Mucosa of rectum (tissue), 2 donors: ENCODE measurements around the gene ATP1A3.

Experiments used
- H3K27ac ChIP-seq, 2 donors: one replicate each; pipeline ENCODE4 v1.7.0; 2013; ENCODE audit warnings: inconsistent platforms in 2 of 2, low read depth in 2 of 2, low read length in 2 of 2
- H3K27me3 ChIP-seq, 2 donors: one replicate each; pipeline ENCODE4 v1.7.0; 2013; ENCODE audit warnings: low read length in 2 of 2; ENCODE audit not compliant: control insufficient read depth in 2 of 2, insufficient read depth in 2 of 2
- H3K36me3 ChIP-seq, 2 donors: one replicate each; pipeline ENCODE4 v1.7.0; 2013; ENCODE audit warnings: low read length in 2 of 2; ENCODE audit not compliant: control insufficient read depth in 2 of 2, insufficient read depth in 2 of 2
- H3K4me1 ChIP-seq, 2 donors: one replicate each; pipeline ENCODE4 v1.7.0; 2013; ENCODE audit warnings: low read length in 2 of 2, mild to moderate bottlenecking in 1 of 2; ENCODE audit not compliant: control insufficient read depth in 2 of 2, insufficient read depth in 2 of 2
- H3K4me3 ChIP-seq, 2 donors: one replicate each; pipeline ENCODE4 v1.7.0; 2013; ENCODE audit warnings: low read length in 2 of 2
- H3K9ac ChIP-seq, 2 donors: one replicate each; pipeline ENCODE4 v1.7.0; 2013; ENCODE audit warnings: low read length in 2 of 2, low read depth in 1 of 2, mild to moderate bottlenecking in 1 of 2
- H3K9me3 ChIP-seq, 2 donors: one replicate each; pipeline ENCODE4 v1.7.0; 2013; ENCODE audit warnings: low read length in 2 of 2; ENCODE audit not compliant: control insufficient read depth in 2 of 2
- donor health status: healthy.
- donor health status: Normal muscosa, but diverticular disease.

Gene ATP1A3

DNA sequence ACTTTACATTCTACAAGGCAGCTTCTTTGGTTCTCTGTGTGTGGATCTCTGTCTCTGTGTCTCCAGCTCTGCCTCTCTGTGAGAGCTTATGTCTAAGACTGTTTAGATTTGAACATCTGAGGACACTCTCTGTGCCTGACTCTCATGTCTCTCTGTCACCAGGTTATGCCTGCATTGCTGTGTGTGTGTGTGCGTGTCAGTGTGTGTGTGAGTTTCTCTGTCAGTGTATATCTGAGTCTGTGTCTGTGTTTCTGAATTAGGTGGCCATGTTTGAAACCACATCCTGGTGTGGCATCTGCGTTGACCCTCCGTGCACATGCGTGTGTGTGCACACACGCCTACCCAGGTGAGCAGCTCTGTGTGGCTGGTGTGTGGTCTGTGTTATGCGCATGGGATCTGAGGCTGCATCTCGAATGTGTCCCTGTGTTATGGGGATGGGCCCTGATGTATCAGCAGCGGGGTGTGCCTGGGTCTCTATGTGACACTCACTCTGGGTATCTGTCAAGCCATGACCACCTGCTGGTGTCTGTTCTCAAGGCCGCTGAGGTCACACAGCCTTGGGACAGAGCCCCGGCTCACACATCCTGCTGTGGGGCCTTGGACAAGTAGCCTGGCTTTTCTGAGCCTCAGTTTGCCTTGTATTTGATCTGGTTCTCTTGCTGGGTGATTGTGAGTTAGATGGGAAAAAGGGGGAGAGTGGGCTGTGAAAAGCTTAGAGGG lies 6.7 kb downstream of the ATP1A3 start:
- no peaks in the 10 kb centered on the region for H3K4me1 ChIP-seq
- H3K27me3 ChIP-seq, result peaks cover 0 to 2% of the 10 kb centered on the region in 2 donors
- H3K27ac ChIP-seq, result no peak overlapping the region
- no peak overlapping the region for H3K9ac ChIP-seq
- H3K4me3 ChIP-seq, result no peak overlapping the region
- H3K36me3 ChIP-seq, result no peaks in the 10 kb centered on the region
- H3K9me3 ChIP-seq, result no peaks in the 10 kb centered on the region

DNA sequence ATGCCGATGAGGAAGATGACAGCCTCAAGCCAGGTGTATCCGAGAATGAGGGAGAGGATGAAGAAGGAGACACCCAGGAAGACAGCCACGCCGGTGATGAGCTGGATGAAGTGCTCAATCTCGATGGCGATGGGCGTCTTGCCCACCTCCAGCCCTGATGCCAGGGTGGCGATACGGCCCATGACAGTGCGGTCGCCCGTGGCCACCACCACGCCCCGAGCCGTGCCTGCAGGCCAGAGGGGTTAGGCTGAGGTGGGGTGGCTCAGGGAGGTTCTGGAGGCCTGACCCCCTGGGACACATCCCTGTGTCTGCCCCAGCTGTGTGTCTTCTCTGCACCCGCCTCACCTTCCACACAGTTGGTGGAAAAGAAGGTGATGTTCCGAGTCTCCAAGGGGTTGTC lies 9.1 kb downstream of the ATP1A3 start:
- no peaks in the 10 kb centered on the region for H3K9me3 ChIP-seq
- H3K27me3 ChIP-seq, result no peaks in the 10 kb centered on the region
- H3K36me3 ChIP-seq, result no peaks in the 10 kb centered on the region
- H3K4me3 ChIP-seq, result no peak overlapping the region
- H3K4me1 ChIP-seq, result no peaks in the 10 kb centered on the region
- no peak overlapping the region for H3K27ac ChIP-seq
- H3K9ac ChIP-seq, result no peak overlapping the region

DNA sequence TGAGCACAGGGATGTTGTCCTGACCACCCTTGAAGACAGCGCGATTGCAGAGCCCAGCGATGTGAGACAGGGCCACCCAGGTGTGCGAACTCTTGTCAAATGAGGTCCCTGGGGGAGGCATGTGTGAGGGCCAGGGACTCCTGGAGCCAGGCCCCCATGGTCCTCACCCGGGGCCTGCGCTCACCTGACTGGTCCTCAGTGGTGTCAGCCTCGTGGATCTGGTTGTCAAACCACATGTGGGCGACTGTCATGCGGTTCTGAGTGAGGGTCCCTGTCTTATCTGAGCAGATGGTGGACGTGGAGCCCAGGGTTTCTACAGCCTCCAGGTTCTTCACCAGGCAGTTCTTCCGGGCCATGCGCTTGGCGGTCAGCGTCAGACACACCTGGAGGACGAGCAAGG lies 12.3 kb downstream of the ATP1A3 start:
- Histone ChIP-seq H3K27ac (no peak overlapping the region), H3K4me1 (no peaks in the 10 kb centered on the region), H3K27me3 (no peaks in the 10 kb centered on the region), H3K4me3 (no peak overlapping the region), H3K9me3 (no peaks in the 10 kb centered on the region), H3K9ac (no peak overlapping the region), H3K36me3 (no peaks in the 10 kb centered on the region)

DNA sequence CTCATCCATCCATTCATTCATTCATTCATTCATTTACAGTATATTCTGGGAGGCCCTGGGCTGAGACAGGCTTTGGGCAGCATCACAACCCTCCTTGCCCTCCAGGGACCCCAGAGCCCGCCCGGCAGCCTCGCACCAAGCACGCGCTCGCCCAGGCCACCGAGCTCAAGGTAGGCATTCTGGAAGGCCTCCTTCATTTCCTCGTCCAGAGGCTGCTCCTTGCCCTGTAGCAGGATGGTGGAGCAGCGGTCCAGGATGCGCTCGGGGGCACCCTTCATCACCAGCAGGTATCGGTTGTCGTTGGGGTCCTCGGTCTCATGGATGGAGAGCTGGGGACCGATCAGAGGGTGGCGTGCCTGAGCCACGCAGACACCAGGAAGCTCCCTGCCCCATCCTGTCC lies 15.6 kb downstream of the ATP1A3 start:
- Histone ChIP-seq H3K27me3 (no peaks in the 10 kb centered on the region), H3K36me3 (no peaks in the 10 kb centered on the region), H3K9ac (no peak overlapping the region), H3K4me3 (no peak overlapping the region), H3K9me3 (no peaks in the 10 kb centered on the region), H3K4me1 (no peaks in the 10 kb centered on the region), H3K27ac (no peak overlapping the region)

DNA sequence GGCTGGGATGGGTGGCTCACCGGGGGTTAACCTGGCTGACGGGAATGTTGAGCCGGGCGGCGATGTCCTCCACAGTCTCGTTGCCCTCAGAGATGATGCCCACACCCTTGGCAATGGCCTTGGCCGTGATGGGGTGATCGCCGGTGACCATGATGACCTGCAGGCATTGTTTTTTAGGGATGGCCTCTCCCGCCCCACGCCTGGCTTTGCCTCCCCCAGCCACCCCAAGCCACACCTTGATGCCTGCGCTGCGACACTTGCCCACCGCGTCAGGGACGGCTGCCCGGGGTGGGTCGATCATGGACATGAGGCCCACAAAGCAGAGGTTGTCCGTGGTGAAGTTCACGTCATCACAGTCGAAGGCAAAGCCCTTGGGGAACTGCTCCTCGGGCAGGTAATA lies 16.1 kb downstream of the ATP1A3 start:
- no peaks in the 10 kb centered on the region for H3K4me1 ChIP-seq
- no peaks in the 10 kb centered on the region for H3K36me3 ChIP-seq
- H3K4me3 ChIP-seq, result no peak overlapping the region
- H3K9ac ChIP-seq, result no peak overlapping the region
- H3K9me3 ChIP-seq, result no peaks in the 10 kb centered on the region
- no peak overlapping the region for H3K27ac ChIP-seq
- H3K27me3 ChIP-seq, result no peaks in the 10 kb centered on the region

DNA sequence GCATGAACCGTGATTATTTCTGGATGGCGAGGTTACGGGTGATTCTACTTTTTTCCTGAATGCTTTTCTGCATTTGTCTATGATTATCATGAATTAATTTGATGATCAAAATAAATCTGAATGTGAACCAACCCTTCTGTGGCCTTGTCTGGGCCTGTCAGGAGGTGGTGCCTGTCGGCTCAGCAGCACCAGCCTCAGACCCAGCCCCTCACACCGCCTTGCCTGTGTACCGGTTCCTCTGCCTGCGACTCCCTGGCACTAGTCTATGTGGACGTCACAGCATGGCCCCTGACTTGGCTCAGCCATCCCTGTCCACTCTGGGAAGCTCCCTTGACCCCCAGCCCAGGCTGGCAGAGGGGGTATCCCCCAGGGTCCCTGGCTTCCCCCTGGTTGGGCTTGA lies 19.4 kb downstream of the ATP1A3 start:
- Histone ChIP-seq H3K36me3 (no peaks in the 10 kb centered on the region), H3K4me1 (no peaks in the 10 kb centered on the region), H3K27me3 (no peaks in the 10 kb centered on the region), H3K9me3 (no peaks in the 10 kb centered on the region), H3K27ac (no peak overlapping the region), H3K4me3 (no peak overlapping the region), H3K9ac (no peak overlapping the region)

DNA sequence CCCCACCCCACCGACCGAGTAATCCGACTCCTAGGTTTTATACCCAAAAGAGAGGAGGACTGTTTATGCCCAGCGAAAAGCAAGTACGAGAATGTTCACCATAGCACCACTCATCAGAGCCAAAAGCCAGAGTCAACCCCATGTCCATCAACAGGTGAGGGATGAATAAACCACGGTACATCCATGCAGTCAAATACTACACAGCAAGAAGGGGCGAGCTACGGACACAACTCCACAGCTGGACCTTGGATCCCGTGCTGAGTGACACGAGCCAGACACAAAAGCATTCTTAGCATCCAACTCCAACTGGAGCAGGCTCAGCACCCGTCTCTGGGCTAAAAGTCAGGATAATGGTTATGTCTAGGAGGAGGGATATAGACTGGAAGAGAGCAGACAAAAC lies 22.7 kb downstream of the ATP1A3 start:
- H3K9me3 ChIP-seq, result no peaks in the 10 kb centered on the region
- H3K4me1 ChIP-seq, result no peaks in the 10 kb centered on the region
- H3K27ac ChIP-seq, result no peak overlapping the region
- no peak overlapping the region for H3K9ac ChIP-seq
- no peaks in the 10 kb centered on the region for H3K36me3 ChIP-seq
- no peaks in the 10 kb centered on the region for H3K27me3 ChIP-seq
- no peak overlapping the region for H3K4me3 ChIP-seq

DNA sequence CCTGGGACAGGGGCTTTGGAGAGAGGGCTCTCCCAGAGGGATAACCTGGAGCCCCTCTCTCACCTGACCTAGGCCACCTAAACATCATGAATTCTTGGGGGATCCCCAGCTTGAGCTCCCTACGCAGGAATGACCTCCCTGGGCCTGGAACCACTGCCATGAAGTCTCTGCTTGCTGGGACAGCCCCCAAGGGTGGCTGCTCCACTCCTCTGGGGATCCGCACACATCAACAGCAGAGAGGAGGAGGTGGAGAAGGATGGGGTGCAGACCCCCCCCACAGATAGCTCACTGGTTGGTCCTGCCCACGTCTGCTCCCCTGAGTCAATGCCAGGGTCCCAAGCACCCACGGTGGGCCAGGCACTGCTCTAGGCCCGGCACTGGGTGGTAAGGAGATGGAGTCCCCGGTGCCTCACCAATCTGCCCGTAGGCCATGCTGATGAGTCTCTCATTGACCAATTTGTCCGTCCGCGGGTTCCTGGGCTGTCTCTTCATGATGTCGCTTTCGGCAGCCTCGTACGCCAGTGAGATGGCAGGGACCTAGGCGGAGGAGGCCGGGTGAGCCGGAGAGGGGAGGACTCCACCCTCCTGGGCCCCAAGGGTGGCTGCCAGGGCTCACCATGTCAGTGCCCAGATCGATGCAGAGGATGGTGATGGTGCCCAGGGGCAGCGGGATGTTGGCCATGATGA lies 24.1 kb downstream of the ATP1A3 start:
- Histone ChIP-seq H3K9me3 (no peaks in the 10 kb centered on the region), H3K27ac (no peak overlapping the region), H3K4me1 (no peaks in the 10 kb centered on the region), H3K4me3 (no peak overlapping the region), H3K9ac (no peak overlapping the region), H3K36me3 (no peaks in the 10 kb centered on the region), H3K27me3 (no peaks in the 10 kb centered on the region)

DNA sequence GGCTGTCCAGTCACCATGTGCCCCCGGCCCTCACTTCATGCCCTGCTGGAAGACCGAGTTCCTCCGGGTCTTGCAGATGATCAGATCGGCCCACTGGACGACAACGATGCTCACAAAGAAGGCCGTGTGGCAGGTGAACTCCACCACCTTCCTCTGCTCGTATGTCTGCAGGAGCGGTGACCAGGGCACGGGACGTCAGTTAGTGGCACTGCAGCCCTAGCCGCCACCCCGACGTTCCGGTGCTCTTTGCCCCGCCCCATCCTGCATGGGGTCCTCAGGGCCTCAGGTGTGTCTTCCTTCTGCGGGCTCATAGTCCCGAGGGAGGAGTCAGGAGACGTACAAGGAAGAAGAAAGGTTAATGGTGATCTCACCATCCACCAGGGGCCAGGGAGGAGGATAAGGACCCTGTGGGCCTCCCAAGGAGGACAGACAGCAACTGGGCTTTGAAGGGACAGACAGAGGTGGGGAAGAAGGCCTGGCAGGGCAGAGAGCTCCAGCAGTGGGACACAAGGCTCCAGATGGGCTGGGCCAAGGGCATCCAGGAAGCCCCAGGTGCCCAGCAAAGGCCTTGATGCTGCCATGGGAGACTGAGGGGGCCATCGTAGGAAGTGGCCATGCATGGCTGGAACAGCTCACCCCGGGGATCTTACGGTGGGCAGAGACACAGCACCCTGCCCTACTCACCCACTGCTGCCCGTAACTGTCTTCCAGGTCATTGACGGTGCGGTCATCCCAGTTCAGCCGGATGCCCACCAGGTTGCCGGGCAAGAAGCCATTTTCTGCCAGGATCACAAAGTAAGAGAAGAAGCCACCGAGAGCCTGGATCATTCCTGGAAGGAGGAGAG lies 25.1 kb downstream of the ATP1A3 start:
- no peaks in the 10 kb centered on the region for H3K36me3 ChIP-seq
- H3K4me1 ChIP-seq, result no peaks in the 10 kb centered on the region
- H3K27me3 ChIP-seq, result no peaks in the 10 kb centered on the region
- H3K9ac ChIP-seq, result no peak overlapping the region
- H3K4me3 ChIP-seq, result no peak overlapping the region
- no peak overlapping the region for H3K27ac ChIP-seq
- no peaks in the 10 kb centered on the region for H3K9me3 ChIP-seq
